MM.1S (cell line): ENCODE data around the gene TMEM131.

Experiments
- DNase-seq: peaks from one replicate; pipeline ENCODE4 v3.0.0-alpha.2; 2015
- H2AFZ ChIP-seq: fragments of 300-600 bp; sonication (generic); 2 replicates; pipeline ENCODE4 v1.6.0; 2016; ENCODE audit warnings: antibody characterized with exemption, low read length
- H3F3A ChIP-seq: fragments of 300-600 bp; sonication (generic); 2 replicates; pipeline ENCODE4 v1.6.1; 2016; ENCODE audit warnings: mild to moderate bottlenecking, antibody characterized with exemption, low read length, moderate library complexity, mixed read lengths; ENCODE audit not compliant: insufficient read depth
- H3K27ac ChIP-seq: fragments of 300-600 bp; sonication (generic); 2 replicates; pipeline ENCODE4 v1.5.1; 2016; ENCODE audit warnings: mild to moderate bottlenecking, low read length
- H3K27me3 ChIP-seq: fragments of 300-600 bp; sonication (generic); replicated peaks from 2 replicates; pipeline ENCODE4 v1.6.0; 2016; ENCODE audit warnings: low read length; ENCODE audit not compliant: insufficient read depth
- H3K36me3 ChIP-seq: fragments of 300-600 bp; sonication (generic); replicated peaks from 2 replicates; pipeline ENCODE4 v1.6.1; 2016; ENCODE audit warnings: mild to moderate bottlenecking, low read length, mixed read lengths; ENCODE audit not compliant: insufficient read depth
- H3K4me1 ChIP-seq: fragments of 300-600 bp; sonication (generic); 2 replicates; pipeline ENCODE4 v1.6.1; 2016; ENCODE audit warnings: low read length, mixed read lengths
- H3K4me2 ChIP-seq: fragments of 300-600 bp; sonication (generic); 2 replicates; pipeline ENCODE4 v1.6.0; 2016; ENCODE audit warnings: low read depth, low read length
- H3K4me3 ChIP-seq: fragments of 300-600 bp; sonication (generic); 2 replicates; pipeline ENCODE4 v1.5.1; 2016; ENCODE audit warnings: low read length, mixed read lengths
- H3K79me2 ChIP-seq: fragments of 300-600 bp; sonication (generic); 2 replicates; pipeline ENCODE4 v1.6.1; 2016; ENCODE audit warnings: mixed run types, low read length, mixed read lengths
- H3K9ac ChIP-seq: fragments of 300-600 bp; sonication (generic); 2 replicates; pipeline ENCODE4 v1.6.1; 2016; ENCODE audit warnings: low read length, mixed read lengths
- H3K9me2 ChIP-seq: fragments of 300-600 bp; sonication (generic); replicated peaks from 2 replicates; pipeline ENCODE4 v1.6.1; 2016; ENCODE audit warnings: mild to moderate bottlenecking, low read length, mixed read lengths; ENCODE audit not compliant: insufficient read depth
- H3K9me3 ChIP-seq: fragments of 300-600 bp; sonication (generic); replicated peaks from 2 replicates; pipeline ENCODE4 v1.6.1; 2016; ENCODE audit warnings: mild to moderate bottlenecking, low read length, mixed read lengths; ENCODE audit not compliant: insufficient read depth
- H4K20me1 ChIP-seq: fragments of 300-600 bp; sonication (generic); 2 replicates; pipeline ENCODE4 v1.6.1; 2016; ENCODE audit warnings: mild to moderate bottlenecking, low read length, moderate library complexity, mixed read lengths; ENCODE audit not compliant: insufficient read depth
- EZH2 ChIP-seq: fragments of 300-600 bp; sonication (generic); optimal IDR thresholded peaks from 2 replicates; pipeline ENCODE3; 2017; ENCODE audit warnings: low read depth, mild to moderate bottlenecking, antibody characterized with exemption, low read length, mixed read lengths
- EZH2phosphoT487 ChIP-seq: fragments of 300-600 bp; sonication (generic); IDR thresholded peaks from 2 replicates; pipeline ENCODE4 v1.6.1; 2018; ENCODE audit warnings: antibody characterized with exemption, low read length
- TF ChIP-seq, protein P1 (sequence below): fragments of 300-600 bp; sonication (generic); IDR thresholded peaks from 2 replicates; pipeline ENCODE4 v1.5.1; 2016; ENCODE audit warnings: antibody characterized with exemption, low read length, mixed read lengths

TMEM131 gene

DNA sequence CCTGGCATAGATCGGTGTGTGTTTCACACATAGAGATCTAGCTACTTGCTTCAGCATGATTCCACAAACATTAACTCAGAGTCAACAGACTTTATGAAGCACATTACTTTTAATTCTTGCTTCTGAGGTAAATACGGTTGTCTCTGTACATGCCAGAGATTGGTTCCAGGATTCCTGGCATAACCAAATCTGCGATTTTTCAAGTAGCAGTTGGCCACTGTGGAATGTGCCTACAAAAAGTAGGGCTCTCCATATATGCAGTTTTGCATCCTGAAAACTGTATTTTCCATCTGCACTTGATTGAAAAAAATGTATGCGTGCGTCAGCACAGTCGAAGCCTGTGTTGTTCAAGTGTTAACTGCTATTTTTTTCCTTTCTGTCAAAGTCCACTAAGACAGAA lies 197.3 kb downstream of the TMEM131 start:
- Histone ChIP-seq H3K4me3 (no peak overlapping the region), H3K79me2 (no peaks in the 10 kb centered on the region), H4K20me1 (no peaks in the 10 kb centered on the region), H3K4me1 (no peaks in the 10 kb centered on the region), H3K27me3 (no peaks in the 10 kb centered on the region), H3K27ac (no peak overlapping the region), H3K36me3 (no peaks in the 10 kb centered on the region), H2AFZ (no peak overlapping the region), H3K9me3 (no peaks in the 10 kb centered on the region), H3K4me2 (no peak overlapping the region), H3K9ac (no peak overlapping the region), H3F3A (no peaks in the 10 kb centered on the region), H3K9me2 (no peaks in the 10 kb centered on the region)
- DNase-seq = no peak
- TF ChIP-seq, protein P1, sequence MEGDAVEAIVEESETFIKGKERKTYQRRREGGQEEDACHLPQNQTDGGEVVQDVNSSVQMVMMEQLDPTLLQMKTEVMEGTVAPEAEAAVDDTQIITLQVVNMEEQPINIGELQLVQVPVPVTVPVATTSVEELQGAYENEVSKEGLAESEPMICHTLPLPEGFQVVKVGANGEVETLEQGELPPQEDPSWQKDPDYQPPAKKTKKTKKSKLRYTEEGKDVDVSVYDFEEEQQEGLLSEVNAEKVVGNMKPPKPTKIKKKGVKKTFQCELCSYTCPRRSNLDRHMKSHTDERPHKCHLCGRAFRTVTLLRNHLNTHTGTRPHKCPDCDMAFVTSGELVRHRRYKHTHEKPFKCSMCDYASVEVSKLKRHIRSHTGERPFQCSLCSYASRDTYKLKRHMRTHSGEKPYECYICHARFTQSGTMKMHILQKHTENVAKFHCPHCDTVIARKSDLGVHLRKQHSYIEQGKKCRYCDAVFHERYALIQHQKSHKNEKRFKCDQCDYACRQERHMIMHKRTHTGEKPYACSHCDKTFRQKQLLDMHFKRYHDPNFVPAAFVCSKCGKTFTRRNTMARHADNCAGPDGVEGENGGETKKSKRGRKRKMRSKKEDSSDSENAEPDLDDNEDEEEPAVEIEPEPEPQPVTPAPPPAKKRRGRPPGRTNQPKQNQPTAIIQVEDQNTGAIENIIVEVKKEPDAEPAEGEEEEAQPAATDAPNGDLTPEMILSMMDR = no peak
- TF ChIP-seq EZH2phosphoT487 (no peak), EZH2 (no peak)

DNA sequence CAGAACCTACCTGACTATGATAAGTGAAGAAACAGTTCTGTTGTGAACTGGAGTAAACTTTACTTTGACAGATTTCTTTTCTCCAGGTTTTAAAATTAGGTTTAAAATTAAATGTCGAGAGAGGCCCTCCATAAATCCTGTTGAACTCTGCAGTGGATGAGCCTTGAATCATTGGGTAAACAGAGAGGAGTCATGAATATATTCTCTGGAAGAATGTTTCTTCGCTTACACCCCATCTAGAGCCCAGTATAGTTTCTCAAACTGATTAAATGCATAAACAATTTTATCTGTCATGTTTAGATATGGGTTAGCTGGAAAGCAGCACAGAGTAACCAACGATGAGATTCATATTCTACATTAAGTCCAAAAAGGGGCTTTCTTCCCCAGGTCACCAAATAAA lies 198.4 kb downstream of the TMEM131 start:
- Histone ChIP-seq H3K9me2 (no peaks in the 10 kb centered on the region), H3K27ac (no peak overlapping the region), H3K4me2 (no peak overlapping the region), H4K20me1 (no peaks in the 10 kb centered on the region), H3K36me3 (no peaks in the 10 kb centered on the region), H3K4me3 (no peak overlapping the region), H2AFZ (no peak overlapping the region), H3K27me3 (no peaks in the 10 kb centered on the region), H3K9me3 (no peaks in the 10 kb centered on the region), H3K4me1 (no peaks in the 10 kb centered on the region), H3F3A (no peaks in the 10 kb centered on the region), H3K79me2 (no peaks in the 10 kb centered on the region), H3K9ac (no peak overlapping the region)
- no peak for TF ChIP-seq EZH2phosphoT487
- TF ChIP-seq, protein P1 = no peak
- no peak for TF ChIP-seq EZH2
- DNase-seq = no peak

DNA sequence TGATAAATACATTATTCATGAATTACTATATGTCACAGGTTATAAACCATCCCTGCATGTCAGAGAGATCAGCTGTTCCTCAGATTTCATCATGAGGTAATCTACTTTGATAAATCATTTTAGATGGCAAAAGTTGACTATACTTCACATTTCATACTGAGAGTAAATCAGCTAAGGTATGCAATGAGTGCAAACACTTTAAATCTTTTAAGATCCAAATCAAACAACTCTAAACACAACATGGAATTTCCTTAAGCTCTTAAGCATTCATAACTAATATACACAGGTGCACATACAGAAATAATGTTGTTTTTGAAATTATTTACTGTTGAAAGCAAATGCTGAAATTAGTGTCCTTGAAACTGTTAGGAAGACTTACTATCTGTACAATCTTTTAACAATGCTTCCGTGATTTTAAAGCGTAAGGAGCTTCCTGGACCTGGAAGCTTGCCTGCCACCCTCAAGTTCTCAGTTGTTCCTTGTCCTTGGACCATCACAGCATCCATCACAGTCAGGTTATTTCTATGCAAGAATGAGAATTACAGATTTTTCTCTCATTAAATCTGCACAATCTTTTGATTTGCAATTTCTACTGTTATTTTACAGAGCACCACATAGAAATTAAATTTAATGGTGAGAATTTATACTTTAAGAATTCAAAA lies 199.2 kb downstream of the TMEM131 start:
- Histone ChIP-seq H3K4me2 (no peak overlapping the region), H2AFZ (no peak overlapping the region), H3K27me3 (no peaks in the 10 kb centered on the region), H3K4me3 (no peak overlapping the region), H3F3A (no peaks in the 10 kb centered on the region), H3K9me2 (no peaks in the 10 kb centered on the region), H3K9me3 (no peaks in the 10 kb centered on the region), H3K79me2 (no peaks in the 10 kb centered on the region), H4K20me1 (no peaks in the 10 kb centered on the region), H3K9ac (no peak overlapping the region), H3K27ac (no peak overlapping the region), H3K4me1 (no peaks in the 10 kb centered on the region), H3K36me3 (no peaks in the 10 kb centered on the region)
- no peak for DNase-seq
- no peak for TF ChIP-seq EZH2
- no peak for TF ChIP-seq EZH2phosphoT487
- TF ChIP-seq, protein P1 = no peak
